ENCODE data around the gene GOLGA3. TPM values are rescaled to one million over a fixed set of nuclear protein-coding genes. Genes with fewer than 3 reads are reported as not detected.

The GOLGA3 gene
- total RNA-seq, 1 donor from 2014 or later, result 62.0 TPM

GRCh38 chr12:132723764-132724140 lies 104.9 kb downstream of the GOLGA3 start:
- Mint-ChIP-seq H3K4me1 (ENCODE audit: unreplicated experiment) (no peaks in the 10 kb centered on the region), H3K4me3 (no peak overlapping the region), H3K9me3 (no peaks in the 10 kb centered on the region), H3K36me3 (peaks cover 12% of the 10 kb centered on the region), H3K27ac (no peak overlapping the region), H3K27me3 (no peaks in the 10 kb centered on the region)
- no peak for DNase-seq (ENCODE audit: extremely low spot score, unreplicated experiment)
- no peak for TF ChIP-seq CTCF (conservative IDR thresholded peaks at IDR 0.05)

GRCh38 chr12:132723015-132723763 lies 105.5 kb downstream of the GOLGA3 start:
- no peak for TF ChIP-seq CTCF (conservative IDR thresholded peaks at IDR 0.05)
- Mint-ChIP-seq H3K4me1 (ENCODE audit: unreplicated experiment) (no peaks in the 10 kb centered on the region), H3K27ac (no peak overlapping the region), H3K9me3 (no peaks in the 10 kb centered on the region), H3K4me3 (no peak overlapping the region), H3K27me3 (no peaks in the 10 kb centered on the region), H3K36me3 (peaks cover 9% of the 10 kb centered on the region)
- DNase-seq (ENCODE audit: extremely low spot score, unreplicated experiment), result no peak

- TF ChIP-seq CTCF (conservative IDR thresholded peaks at IDR 0.05), result no peak
- peaks cover under 1% of the 10 kb centered on the region for H3K36me3 Mint-ChIP-seq
- H3K4me3 Mint-ChIP-seq, result no peak overlapping the region
- H3K9me3 Mint-ChIP-seq, result no peaks in the 10 kb centered on the region
- no peaks in the 10 kb centered on the region for H3K27me3 Mint-ChIP-seq
- no peaks in the 10 kb centered on the region for H3K4me1 Mint-ChIP-seq (ENCODE audit: unreplicated experiment)
- H3K27ac Mint-ChIP-seq, result peak overlapping the region; percentile 46
- no peak for DNase-seq (ENCODE audit: extremely low spot score, unreplicated experiment)
These were observed 107.9 kb downstream of the GOLGA3 start for GRCh38 chr12:132720606-132721345.

- H3K27ac Mint-ChIP-seq, result no peak overlapping the region
- H3K27me3 Mint-ChIP-seq, result no peaks in the 10 kb centered on the region
- no peak for TF ChIP-seq CTCF (conservative IDR thresholded peaks at IDR 0.05)
- H3K4me3 Mint-ChIP-seq, result no peak overlapping the region
- no peak for DNase-seq (ENCODE audit: extremely low spot score, unreplicated experiment)
- no peaks in the 10 kb centered on the region for H3K4me1 Mint-ChIP-seq (ENCODE audit: unreplicated experiment)
- H3K9me3 Mint-ChIP-seq, result no peaks in the 10 kb centered on the region
- no peaks in the 10 kb centered on the region for H3K36me3 Mint-ChIP-seq
These were observed 108.7 kb downstream of the GOLGA3 start for GRCh38 chr12:132719954-132720324.

- Mint-ChIP-seq H3K27ac (no peak overlapping the region), H3K4me1 (ENCODE audit: unreplicated experiment) (no peaks in the 10 kb centered on the region), H3K4me3 (no peak overlapping the region), H3K27me3 (no peaks in the 10 kb centered on the region), H3K9me3 (no peaks in the 10 kb centered on the region), H3K36me3 (peaks cover 3% of the 10 kb centered on the region)
- no peak for TF ChIP-seq CTCF (conservative IDR thresholded peaks at IDR 0.05)
- no peak for DNase-seq (ENCODE audit: extremely low spot score, unreplicated experiment)
These were observed 109.3 kb downstream of the GOLGA3 start for GRCh38 chr12:132719141-132719953.

Other genes starting within 250 kb of the GOLGA3 start
- not detected in 2 replicates for gene LRCOL1, start 218.3 kb downstream of the GOLGA3 start, total RNA-seq (ENCODE audit: low replicate concordance)
- gene P2RX2, start 210.1 kb downstream of the GOLGA3 start, total RNA-seq (ENCODE audit: low replicate concordance), result 2.8 and 5.4 TPM in 2 replicates
- gene POLE, start 141.5 kb downstream of the GOLGA3 start, total RNA-seq (ENCODE audit: low replicate concordance), result 67.3 and 113 TPM in 2 replicates
- gene PXMP2, start 141.3 kb downstream of the GOLGA3 start, total RNA-seq (ENCODE audit: low replicate concordance), result 23.6 and 38.5 TPM in 2 replicates
- gene PGAM5, start 118.0 kb downstream of the GOLGA3 start, total RNA-seq (ENCODE audit: low replicate concordance), result 40.0 and 41.0 TPM in 2 replicates
- 65.1 and 75.9 TPM in 2 replicates for gene ANKLE2, start 67.0 kb downstream of the GOLGA3 start, total RNA-seq (ENCODE audit: low replicate concordance)
- 37.1 and 43.7 TPM in 2 replicates for gene CHFR, start 58.7 kb upstream of the GOLGA3 start, total RNA-seq (ENCODE audit: low replicate concordance)
- gene ZNF605, start 127.4 kb upstream of the GOLGA3 start, total RNA-seq (ENCODE audit: low replicate concordance), result 18.3 and 20.6 TPM in 2 replicates
- gene ZNF26, start 157.5 kb upstream of the GOLGA3 start, total RNA-seq (ENCODE audit: low replicate concordance), result 12.3 and 12.5 TPM in 2 replicates
- 51.3 and 68.5 TPM in 2 replicates for gene ZNF84, start 208.6 kb upstream of the GOLGA3 start, total RNA-seq (ENCODE audit: low replicate concordance)